RPMI8226 (cell line): ENCODE results near the gene TMEM132D.

ENCODE experiments used
- DNase-seq: peaks from one replicate; pipeline ENCODE4 v3.0.0-alpha.2; 2015

Gene TMEM132D

DNA sequence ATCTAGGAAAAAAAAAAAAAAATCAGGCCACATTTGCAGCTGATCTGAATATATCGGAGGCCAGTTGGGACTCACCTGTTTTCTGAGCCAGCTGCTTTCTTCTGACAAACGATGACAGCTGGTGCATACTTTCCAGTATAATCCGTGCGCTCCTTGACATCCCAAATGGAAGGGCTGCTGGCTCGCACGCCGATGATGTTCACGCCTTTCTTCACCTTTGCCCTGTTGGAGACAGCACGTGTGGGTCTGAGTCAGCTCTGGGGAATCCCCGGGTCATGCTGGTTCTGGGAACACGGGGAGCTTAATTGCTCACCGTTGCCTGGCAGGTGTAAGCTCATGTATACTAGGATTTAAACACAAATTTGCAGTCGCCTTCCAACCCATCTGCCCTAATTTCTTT lies 372.8 kb downstream of the TMEM132D start:
- peak; percentile 46 for DNase-seq

DNA sequence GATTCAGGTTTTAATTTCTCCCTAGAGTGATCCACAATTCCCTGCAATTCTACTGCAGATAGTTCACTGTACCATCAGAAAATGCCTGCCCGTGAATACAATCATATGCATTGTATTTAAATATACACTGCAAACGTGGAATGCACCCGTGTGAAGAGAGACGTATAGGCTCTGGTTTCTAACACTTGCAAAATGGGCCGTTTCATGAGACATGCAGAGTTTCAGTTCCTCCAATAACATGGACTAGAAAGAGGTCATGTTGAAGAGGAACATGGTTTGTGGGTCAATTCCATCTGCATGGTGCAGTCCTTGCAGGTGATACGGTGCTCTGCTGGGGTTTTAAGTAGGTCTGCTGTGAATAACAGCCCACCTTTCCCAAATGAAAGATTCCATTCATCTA lies 373.3 kb downstream of the TMEM132D start:
- DNase-seq, result peak; percentile 56

DNA sequence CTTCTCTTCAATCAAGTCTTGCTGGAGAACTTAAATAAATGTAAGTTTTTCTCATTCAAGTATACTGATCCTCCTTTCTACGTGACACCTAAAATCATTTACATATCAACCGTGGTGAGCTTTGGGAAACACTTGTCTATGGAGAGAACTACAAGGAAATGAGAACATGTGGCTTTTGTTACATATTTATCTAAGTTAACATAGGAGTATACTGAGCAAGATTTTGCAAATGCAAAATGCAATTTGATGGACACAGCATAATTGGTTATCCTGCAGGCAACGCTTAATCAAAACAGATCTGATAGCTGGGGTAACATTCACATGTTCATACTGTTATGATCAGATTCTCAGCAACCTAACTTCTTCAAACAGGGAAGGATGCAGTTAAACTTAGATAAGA lies 376.3 kb downstream of the TMEM132D start:
- DNase-seq, result no peak

DNA sequence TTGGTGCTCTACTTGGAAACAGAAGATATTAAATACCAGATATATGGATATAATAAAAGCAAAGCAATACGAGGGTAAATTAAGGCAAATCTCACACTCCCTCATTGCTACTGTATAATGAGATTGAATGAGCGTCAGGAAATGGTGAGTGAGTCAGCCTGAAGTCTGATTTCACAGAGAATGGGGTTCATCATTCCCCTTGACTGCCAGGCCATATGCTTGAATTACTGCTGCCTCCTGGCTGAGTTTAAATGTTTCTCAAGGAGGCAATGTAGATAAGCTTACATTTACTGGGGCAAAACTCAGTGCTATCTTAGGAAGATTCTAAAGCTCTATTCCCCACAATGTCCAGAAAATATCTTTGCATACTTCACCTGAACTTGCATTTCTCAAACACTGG lies 380.2 kb downstream of the TMEM132D start:
- no peak for DNase-seq

DNA sequence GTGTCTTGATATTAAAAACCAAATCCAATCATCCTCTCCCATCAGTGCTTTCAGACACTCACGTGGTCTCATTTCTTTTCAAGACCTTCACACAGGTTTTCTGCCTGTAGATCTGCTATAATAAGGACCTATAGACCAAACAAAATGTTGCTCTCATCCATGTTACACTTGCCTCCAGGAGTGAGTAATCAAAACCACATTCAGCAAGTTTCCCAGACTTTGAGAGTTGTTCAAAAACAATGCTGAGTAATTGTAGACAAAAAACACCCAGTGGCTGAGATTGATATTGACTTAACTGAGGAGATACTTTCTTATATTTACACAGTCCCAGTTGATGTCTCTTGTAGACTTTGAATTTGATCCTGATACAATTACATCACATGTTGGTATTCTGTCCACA lies 383.1 kb downstream of the TMEM132D start:
- no peak for DNase-seq

DNA sequence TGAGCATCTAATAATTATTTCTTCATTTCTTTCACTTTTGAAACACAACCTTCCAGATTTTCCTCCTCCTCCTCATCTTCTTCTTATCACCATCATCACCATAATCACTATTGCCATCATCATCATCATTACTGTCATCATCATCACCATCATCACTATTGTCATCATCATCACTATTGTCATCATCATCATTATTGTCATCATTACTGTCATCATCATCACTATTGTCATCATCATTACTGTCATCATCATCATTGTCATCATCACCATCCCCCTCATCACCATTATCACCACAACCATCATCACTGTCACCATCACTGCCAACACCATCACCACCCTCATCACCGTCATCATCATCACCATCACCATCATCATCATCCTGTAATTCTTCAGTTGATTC lies 400.0 kb downstream of the TMEM132D start:
- DNase-seq, result no peak

DNA sequence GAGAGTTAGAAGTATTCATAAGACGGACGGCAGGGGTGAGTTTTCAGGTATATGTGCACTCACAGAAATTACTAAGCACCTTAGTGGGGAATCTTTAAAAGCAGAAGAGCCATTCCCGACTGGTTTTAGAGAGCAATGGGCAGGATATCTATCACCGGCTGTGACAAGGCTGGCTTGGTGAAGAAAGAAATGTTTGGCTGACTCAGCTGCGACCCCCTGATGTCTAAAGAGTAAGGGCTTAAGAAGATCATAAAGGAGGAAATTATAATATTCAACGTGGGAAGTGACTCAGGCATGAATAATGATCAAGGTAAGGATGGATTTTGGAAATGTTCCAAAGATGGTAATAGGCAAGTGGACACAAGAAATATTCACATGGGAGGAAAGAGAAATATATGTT lies 407.6 kb downstream of the TMEM132D start:
- no peak for DNase-seq

DNA sequence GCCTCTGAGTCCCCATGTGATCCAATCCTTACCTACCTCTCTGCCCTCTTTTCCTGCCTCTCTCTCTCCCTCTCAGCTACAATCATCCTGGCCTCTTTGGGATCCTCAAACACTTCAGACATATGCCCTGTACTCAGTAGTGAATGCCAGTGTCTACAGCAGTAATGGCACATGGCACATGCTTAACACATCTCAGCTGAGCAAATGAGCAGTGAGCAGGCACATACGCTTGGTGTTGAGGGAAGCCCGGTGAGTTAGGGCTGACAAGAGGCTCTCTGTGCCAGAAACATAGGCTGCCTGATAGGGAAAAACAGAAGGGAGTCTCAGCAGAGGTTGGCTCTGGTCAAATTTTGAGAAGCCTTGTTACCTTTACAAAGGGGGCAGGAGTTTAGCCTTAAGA lies 409.1 kb downstream of the TMEM132D start:
- DNase-seq, result no peak

DNA sequence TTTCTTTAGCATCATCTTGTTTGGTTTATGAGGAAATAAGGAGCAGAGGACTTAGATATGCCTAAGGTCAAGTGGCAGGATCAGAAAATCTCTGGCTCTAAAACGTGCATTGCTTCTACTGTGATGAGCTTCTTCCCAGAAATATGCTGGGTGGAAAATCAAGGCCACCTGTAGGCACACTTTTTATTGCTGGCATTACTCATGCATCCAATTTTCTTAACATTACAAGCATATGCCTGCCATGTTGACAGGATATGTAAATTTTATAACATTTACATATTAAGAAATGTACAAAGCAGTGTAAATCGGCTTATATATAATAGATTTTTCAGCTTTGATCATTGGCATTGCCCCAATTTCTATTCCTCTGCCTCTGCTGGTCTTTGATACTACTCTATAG lies 409.6 kb downstream of the TMEM132D start:
- no peak for DNase-seq

DNA sequence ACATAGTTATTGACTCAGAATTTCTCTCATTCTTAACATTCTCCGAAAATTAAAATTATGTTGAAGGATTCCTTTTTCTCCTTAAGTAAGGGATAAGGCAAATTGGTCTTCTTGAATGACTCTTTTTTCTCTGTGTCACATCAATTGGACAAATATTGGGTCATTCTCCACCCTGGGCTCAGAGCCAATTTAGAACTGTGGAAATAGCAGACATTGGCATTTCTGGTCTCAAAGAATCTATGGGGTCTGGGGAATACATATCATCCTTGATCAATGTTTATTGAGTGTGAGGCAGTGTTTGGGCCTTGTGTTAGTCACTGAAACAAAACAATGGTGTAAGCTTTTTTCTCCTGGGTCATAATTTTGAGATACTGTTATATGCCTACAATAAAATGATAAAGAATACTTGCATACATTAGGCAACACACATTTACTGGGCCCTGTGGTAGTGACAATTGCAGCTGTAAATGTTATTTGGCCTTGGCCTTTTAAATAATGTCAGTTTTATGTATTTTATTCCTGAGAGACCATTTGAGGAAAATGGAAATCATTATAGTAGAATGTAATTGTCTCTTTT lies 414.6 kb downstream of the TMEM132D start:
- DNase-seq, result no peak

DNA sequence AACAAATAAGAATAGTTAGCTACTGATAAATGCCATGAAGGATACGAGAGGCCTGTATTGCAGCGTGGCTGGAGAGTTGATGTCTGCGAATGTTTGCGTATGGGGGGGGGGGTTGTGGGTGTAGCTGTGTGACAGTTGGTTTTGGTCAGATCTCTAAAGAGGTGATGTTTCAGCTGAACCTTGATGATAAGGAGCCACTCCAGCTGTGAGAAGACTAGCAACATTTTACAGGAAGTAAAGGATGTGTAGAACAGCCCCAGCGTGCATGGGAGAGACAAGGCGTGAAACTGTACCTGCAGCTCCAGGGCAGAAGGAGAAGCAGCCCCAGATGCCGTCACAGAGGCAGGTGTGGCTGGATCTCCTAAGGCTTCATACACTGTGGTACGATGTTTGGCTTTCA lies 416.9 kb downstream of the TMEM132D start:
- DNase-seq, result no peak

DNA sequence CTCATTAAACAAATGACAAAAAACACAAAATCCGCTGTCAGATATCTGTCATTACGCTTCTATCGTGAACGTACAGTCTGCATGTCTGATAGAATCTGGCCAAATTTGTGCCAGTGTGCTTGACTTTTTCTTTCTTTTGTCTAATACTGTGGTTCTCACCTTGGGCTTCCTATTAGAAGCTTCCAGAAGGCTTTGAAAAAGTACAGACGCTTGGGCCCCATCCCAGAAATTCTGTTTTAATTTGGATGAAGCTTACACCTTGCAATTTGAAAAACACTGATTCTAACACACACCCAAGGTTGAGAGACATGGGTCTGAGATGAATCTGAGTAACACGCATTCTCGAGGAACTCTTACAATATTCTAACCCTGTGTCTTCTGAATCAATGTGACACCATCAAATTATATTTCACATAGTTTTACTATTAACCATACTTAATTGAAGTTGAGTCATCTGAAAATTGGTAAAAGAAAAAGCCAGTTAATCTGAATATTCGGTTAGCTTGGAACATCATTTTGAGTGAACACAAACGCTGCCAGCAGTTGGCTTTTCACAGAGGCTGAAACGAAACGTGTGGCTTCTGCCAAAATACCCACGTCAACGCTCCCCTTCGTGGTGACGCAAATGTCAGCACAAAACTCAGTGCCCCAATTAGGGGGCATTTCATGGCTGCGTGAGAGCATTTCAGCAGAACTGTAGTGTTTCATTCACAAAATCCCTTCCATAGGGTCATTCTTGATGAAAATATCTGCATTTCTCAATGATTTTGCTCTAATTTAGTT lies 420.5 kb downstream of the TMEM132D start:
- no peak for DNase-seq

DNA sequence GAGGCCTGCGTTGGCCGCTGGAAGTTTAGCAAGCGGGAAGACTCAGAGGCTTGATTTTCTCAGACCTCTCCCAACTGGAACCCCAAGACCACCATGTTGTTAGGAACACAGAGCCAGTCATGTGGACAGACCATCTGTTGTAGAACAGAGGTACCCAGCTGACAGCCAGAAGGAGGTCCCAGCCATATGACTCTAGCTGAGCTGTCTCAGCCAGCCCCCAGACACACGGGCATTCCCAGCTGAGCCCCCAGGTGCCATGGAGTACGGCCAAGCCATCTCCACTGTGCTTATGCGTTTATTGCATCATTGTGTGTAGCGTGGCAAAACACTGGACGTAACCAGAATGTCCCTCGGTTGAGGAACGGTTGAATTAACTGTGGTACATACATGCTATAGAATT lies 421.9 kb downstream of the TMEM132D start:
- DNase-seq, result no peak

DNA sequence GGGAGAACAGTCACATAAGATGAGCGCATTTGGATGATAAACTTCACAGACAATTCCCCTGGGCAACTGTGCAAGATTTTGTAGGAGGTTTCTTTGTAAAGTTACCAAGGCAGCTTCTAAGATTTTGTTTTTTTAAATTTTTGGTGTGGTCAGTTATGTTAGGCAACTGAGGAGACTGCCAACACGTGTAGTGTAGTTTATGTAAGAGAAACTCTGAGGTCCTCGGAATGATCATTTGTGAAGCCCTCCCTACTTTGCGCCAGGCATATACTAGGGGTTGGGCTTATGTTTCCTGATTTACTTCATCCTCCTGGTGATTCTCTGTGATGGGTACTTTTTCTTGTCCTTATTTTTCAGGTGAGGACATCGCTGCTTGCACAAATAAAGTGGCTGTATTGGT lies 433.6 kb downstream of the TMEM132D start:
- no peak for DNase-seq

DNA sequence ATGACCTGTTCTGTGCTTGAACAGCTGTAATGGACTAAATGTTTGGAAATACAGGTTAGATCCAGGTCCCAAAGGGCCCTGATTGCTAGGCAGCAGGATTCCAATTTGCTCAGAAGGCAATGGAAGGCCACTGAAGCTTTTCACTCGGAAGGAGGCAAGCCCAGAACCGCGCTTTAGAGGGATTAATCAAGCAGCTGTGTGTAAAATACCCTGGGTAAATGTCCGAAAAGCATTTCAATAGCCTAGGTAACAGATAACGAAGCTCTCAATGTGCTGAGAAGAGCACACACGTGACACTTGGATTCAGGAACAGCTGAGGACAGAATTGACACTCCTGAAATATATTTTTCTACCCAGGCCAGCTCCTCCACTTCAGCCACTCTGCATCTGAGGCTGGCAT lies 436.1 kb downstream of the TMEM132D start:
- no peak for DNase-seq

DNA sequence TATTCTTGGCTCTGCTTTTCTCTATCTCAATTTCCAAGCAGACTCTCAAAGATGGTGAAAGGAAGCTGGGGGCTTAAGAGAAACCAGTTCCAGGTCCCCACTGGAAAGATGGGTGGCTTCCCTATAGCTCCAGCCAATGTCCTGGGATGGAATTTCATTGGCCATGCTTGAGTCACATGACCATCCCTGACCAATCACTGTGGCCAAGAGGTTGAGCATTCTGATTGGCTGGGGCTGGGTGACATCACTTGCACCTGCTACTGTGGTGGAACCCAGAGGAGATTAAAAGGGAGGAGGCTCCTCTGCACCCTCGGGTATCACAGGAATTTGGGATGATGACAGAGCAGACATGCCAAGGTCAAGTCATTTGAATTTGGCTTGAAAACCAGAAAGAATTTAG lies 436.5 kb downstream of the TMEM132D start:
- no peak for DNase-seq

DNA sequence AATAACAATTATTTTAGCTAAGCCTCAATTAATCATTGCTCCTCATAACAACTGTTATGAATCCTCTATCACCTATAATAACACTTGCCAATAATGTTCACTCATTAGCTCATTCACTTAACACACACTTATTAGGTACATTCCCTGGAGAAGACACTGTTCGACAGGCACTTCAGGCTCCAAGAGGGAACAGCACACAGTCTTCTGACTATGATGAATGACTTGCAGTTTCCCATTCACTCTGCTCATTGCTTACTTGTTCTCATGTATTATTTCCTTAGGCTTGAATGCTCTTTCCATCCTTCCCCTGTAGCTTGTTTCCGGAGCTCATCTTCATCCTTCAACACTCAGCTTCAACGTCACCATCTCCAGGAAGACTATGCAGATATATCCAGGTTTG lies 437.3 kb downstream of the TMEM132D start:
- DNase-seq, result no peak

DNA sequence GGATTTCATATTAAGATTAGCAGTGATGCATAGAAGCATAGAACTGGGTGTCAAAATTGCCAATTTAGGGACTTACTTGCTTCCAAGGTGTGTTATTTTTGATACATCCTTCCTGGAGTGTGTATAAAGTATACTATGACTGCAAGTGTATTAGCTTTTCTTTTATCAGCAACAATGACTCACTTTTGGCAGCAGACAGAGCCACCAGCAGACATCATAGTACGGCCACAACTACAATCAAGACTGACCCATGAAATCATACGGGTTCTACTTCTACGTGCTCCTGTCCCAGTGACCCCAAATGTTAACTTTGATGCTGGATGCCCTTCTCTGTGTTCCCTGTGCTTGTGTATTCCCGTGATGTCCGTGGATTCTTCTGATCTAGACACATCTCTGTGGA lies 443.9 kb downstream of the TMEM132D start:
- DNase-seq, result no peak

DNA sequence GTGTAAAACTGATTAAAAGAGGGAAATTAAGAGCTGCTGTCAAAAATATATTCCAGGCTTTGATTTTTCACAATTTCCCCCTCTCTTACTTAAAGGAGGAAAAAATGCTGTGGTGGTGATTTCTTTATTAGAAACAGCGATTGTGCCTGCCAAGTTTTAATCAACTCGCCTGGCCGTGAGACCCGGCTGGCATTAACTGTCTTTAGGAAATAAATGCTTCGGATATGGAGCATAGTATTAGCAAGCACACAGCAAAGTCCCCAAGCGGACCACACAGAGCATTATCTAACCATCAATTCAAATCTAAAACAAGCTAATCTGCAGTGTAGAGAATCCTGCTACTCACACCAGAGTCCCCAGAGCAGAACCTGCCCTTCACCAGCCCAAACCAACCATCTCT lies 457.1 kb downstream of the TMEM132D start:
- no peak for DNase-seq

DNA sequence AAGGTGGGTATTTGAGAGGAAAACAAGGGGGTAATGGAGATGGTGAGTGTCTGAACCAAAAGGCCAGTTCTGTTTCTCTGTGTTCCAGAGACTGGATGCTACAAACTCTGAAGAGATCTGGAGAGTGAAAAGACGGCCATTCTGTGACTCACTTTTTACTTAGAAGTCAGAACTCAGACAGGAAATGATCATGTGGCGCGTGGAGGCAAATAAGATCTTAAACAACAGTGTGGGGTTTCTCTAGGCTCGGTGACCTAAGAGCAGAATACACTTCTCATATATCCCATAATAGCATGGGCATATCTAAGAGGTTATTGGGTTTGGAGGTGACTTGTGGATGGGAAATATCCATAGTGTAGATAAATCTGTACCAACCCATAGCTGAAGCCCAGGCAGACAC lies 463.5 kb downstream of the TMEM132D start:
- DNase-seq, result no peak

DNA sequence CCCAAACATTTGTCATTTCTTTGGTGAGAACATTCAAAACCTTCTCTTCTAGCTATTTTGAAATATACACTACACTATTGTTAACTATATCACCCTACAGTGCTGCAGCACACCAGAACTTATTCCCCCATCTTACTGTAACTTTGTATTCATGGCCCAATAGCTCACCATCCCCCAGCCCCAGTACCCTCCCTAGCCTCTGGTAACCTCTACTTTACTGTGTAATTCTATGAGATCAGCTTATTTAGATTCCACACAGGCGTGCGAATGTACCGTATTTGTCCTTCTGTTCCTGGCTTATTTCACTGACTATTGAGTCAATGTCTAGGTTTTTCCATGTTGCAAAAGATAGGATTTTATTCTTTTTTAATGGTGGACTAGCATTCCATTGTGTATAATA lies 469.0 kb downstream of the TMEM132D start:
- no peak for DNase-seq

DNA sequence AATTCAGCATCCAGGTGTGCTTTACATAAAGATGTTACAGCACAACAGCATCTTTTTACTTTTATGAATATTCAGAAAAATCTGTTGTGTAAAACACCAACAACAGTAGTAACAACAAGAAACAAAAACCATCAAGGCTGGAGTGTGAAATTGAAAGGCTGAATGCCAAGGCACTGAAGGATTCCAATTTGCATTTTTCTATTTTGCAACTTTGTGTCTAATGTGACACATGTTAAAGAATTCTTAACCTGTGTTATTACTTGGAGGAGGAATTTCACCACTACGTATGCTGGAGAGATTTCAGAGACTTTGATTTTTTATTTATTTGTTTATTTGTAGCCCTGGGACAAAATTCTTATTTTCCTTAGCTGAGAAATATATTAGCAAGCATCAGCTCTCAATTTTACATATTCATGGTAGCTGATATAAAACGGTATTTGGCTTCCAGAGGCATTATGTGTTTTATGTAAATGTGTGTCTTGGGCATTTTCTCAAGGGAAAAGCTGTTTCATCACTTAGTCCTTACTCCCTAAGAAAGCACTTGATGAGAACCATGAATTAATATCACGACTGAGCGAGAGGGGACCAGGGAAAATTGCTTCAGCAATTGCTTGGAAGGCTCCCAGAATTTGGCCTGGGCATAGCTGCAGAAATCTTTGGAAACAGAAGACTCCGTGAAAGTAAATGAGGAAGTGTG lies 475.4 kb downstream of the TMEM132D start:
- DNase-seq, result no peak

DNA sequence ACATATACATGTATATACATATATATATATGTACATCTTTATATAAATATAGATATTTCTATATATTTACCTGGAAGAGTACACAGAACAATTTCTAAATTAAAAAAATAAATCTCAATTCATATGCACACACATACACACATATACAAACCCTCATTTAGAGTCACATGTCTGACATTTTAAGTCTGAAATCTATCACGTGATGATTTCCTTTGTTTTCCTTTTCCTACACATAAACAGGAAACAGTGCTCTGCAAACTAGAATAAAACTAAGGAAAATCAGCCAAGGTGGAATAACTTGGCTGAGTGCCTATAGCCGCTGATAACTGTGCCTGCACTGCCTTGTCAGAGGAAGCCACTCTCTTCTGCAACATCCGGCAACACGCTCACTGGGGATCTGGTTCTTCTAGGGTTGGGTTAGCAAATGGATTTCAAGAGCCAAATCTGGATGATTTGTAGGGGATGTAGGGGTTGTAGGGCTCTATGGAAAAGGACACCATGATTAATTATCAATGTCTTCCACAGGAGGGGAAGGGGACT lies 480.7 kb downstream of the TMEM132D start:
- DNase-seq, result no peak

DNA sequence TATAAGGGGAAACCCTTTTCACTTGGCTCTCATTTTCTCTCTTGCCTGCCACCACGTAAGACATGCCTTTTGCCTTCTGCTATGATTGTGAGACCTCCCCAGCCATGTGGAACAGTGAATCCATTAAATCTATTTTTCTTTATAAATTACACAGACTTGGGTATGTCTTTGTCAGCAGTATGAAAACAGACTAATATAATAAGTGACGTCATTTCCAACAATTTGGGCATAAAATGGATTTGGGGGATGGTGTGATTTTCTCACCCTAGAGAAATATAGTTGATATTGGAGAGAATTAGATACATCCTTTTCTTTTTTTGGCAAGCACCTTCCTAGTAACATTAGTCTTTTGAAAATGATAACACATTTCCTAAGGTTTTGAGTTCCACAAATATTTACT lies 490.5 kb downstream of the TMEM132D start:
- no peak for DNase-seq
